GM19099 (cell line): ENCODE results near the gene CAT.

Source experiments
- POLR2A ChIP-seq: IDR thresholded peaks from 3 replicates; pipeline ENCODE4 v1.6.1; 2011; ENCODE audit warnings: low read depth; ENCODE audit not compliant: insufficient read length; ENCODE audit errors: extremely low read depth

The CAT gene

DNA sequence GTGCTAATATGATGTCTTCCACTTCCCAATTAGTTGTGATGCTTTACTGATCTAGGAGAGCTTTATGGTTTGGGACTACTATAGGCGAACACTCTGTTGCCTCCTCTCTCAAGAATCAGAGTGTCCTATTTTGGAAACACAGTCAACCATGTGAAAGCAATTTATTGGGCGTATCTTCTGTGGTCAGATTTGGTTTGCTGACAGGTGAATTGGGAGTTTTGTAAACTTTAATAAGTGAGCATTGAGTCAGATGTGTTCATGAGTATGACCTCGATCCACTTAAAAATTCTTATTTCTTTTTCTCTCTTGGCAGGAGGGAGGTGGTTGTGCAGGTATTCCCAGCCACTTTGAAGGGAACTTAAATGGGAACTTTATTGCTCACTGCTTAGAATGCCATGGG, 4.4 kb downstream of the CAT start:
- TF ChIP-seq POLR2A: no peak

DNA sequence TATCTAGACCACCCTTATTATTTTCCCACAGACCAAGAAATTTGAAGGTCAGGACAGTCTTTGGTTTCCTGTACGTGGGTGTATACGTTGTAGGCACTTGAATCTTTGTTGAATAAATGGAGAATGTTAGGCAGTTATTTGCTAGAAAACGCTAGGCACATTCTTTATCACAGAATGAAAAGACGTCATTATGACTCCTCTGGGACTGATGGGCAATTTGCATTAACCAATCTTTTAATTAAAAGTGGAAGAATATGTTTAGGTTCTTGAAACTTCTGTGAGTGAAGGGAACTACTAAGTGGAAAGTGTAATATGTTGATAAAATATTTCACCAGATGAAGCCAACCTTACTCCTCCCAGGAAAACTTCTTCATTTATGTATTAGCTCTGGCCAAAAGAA, 5.7 kb downstream of the CAT start:
- no peak for TF ChIP-seq POLR2A

DNA sequence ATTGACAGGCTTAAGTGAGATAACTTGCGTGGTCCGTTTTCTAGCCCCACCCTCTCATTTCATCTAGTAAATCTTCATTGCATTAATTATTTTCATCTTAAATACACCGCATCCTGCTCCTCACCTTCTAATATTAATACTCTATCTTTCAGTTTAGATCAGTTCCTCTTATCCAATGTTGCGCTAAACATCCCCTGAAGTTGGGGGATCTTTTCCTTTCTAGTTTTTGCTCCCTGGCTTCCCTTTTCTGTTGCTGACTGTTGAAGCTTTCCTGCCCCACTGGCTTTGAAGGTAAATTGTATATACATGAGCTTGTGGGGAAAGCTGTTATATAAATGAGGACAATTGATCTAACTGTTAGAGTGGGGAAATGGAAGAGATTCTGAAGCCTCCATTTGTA, 7.2 kb downstream of the CAT start:
- TF ChIP-seq POLR2A: no peak

DNA sequence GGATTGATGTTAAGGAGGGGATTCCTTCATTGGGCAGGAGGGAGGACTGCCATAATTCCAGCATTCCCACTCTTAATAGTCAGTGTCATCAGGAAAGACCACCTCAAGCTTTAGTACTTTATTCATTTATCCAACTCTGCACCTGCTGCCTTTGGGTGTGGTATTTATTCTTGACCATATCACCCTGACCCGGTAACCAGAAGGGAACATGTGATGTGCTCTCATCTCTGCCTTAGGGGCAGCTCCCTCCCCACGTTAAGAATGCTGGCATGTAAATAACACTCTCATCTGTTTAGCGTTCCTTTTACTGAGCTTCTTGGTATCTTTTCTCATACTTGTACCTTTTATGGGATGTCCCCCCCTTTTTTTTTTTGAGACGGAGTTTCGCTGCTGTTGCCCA, 7.7 kb downstream of the CAT start:
- no peak for TF ChIP-seq POLR2A

DNA sequence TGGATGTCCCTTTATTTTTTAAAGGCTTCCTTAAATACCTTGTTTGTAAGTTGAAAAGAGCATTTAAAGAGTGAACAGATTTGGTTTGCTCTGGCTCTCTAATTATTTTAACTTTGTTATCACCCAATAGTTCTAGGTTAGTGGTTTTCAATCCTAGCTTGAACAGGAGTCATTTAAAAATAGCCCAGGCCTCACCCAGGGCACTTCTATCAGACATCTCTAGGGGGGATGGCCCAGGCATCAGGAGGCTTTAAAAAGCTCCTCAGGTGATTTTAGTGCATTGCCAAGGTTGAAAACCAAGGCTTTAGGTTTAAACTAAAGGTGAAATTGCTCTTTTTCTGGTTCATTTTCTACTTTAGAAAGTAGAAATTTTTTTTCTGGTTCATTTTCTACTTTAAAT, 8.3 kb downstream of the CAT start:
- TF ChIP-seq POLR2A: no peak

DNA sequence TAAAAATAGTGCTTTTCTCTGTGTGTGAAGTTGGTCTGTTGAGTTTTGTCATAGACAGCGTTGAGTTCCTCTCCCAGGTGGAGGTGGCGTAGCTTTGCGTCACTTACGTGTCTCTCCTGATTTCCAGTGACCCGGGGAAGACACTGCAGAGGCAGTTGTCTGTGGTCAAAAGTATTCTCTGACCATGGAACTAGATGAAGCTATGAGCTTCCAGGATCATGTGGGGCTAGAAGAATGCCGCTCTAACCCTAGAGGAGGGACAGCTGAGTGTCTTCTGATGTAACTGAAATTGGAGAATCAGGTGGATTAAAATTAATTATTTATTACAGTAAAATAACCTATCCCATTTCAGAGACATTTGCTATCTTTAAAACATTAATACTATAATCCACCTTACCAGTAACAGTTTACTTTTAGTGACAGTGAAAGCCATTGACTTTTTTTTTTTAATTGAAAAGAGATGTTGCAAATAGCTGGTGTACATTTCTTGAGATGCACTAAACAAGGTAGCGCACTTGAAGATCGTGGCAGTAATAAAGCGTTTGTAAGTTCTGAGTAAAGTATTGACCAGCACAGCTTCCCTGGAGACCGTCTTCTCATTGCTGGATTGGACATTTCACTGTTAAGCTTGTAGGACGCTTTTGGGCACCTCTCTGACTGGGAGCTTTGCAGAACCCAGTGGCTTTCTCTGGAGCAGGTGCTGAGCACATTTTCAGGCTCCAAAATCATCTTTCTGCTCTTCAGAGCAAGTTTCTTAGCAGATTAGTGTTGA, 9.7 kb downstream of the CAT start:
- TF ChIP-seq POLR2A: no peak

DNA sequence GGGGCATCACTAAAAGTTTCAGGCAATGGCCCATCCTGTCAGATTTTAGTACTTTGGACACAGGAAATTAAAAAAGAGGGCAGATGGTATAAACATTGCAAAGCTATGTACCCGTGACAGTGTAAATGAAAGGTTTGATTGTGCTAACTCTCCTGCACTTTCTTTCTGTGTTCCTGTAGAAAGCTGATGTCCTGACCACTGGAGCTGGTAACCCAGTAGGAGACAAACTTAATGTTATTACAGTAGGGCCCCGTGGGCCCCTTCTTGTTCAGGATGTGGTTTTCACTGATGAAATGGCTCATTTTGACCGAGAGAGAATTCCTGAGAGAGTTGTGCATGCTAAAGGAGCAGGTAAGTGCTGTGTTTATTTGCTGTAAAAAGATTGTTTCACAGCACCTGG, 10.3 kb downstream of the CAT start:
- no peak for TF ChIP-seq POLR2A

DNA sequence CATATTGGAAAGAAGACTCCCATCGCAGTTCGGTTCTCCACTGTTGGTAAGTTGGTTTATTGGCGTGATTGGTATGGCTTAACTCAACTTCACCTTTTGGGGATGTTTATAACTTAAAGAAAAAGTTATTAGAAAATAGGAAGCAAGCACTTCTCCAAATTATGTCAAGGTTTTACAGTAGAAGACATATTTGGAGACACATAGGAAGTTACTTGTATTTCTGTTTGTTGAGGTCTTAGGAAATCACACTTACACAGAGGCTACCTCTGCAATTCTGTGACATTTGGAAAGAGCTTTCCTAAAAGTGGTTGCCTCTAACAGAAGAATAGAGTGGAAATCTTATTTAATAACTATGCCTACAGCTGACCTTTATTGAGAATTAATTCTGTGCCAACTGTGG, 12.3 kb downstream of the CAT start:
- no peak for TF ChIP-seq POLR2A

DNA sequence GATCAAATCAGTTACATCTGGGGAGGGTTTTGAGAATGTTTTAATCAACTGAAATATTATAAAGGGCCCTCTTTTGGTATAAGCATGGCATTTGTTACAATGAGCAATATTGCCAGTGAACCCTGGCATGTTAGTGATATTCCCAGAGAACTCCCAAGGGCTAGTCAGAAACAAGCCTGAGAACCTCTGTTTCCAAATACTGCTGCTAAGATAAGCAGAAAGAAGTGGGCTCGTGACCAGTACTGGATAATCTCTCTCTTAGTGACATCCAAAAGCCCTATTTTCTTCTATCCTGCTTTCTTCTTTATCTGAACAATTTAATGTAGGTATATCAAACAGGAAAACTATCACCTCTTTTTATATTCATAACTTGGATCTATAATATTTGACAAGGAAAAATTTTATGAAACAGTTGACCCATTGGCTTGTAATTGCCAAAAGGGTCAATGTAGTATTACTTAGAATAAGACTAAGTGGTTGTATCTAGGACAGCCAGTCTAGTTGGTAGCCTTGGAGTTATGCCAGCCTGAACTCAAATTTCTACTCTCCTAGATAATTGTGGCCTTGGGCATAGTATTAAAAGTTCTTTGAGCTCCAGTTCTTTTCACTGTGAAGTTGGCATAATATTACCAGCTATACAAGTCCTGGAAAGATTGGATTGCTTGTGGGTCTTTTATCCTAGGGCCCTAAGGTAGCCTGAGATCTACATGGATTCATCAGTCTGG, 15.7 kb downstream of the CAT start:
- TF ChIP-seq POLR2A: no peak

DNA sequence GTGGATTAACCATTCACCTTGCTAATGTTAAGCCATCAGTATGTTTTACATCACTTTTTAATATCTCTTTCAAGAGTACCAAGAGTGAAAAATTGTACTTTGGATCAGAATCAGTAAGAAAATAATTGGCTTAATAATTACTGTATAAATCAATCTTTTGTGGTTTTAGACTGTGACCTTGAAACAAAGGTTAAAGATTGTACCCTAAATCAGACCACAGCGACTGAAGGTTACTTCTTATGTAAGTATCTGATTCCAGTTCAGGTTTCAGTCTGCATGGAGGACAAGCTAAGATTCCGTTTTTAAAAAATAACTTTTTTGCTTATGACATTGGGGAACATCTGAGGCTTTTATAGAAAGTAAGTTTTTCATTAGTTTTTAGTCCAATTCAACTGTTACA, 18.9 kb downstream of the CAT start:
- no peak for TF ChIP-seq POLR2A

DNA sequence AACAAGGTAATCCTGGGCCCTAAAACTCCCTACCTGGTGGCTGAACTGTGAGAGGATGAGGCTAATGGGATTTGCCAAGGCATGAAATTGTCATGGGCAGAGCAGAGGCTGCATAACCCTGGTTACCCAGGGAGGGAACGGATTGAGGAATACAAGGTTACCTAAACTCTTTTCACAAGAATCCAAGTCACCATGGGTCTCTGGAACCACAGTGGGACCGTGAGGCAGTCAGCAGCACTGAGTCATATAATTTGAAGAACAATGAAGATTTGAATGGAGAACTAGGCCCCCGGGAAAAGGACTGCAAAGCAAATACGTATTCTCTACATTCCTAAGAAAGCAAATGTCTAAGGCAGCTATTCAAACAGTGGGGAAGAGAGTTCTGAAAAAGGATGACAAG, 19.8 kb downstream of the CAT start:
- TF ChIP-seq POLR2A: no peak

DNA sequence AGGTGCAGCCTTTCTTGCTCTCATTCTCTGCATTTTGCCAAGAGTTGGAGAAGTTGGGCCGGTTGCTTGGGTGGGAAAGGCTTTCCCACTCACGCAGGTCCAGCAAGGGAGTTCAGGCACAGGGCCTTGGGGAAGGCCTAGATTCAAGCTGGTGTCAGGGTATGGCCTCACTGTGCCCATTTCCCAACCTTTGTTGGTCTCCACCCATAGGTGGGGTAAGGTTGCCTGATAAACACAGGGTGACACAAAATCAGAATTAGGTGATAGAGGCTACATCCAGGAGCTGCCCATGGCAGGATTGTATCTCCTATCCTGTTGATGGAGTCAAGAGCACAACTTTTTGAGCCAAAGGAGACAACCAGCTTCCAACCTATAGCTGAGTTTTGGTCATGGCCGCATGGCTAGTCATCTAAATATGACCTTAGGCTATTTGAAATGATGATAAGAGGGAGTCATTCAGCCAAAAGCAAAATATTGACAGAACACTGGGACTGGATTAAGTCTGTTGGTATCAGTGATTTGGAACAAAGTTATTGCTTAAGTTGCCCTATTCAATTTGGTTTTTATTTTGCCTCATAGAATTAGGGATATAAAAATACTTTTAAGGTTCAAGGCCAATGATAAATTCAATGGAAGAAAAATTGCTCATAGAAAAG, 20.9 kb downstream of the CAT start:
- TF ChIP-seq POLR2A: no peak

DNA sequence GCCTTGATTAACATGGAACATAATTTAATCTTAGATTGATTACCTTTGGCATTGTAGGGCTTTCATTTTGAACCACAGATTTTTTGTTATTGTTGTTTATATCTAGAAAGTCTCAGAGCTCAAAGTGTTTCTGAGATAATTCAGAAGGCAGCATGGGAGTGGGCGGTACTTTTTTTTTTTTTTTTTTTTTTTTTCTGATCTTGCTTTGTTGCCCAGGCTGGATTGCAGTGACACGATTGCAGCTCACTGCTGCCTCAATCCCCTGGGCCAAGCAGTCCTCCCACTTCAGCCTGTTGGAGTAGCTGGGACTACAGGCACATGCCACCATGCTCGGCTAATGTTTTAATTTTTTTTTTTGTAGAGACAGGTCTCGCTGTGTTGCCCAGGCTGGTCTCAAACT, 21.5 kb downstream of the CAT start:
- no peak for TF ChIP-seq POLR2A

DNA sequence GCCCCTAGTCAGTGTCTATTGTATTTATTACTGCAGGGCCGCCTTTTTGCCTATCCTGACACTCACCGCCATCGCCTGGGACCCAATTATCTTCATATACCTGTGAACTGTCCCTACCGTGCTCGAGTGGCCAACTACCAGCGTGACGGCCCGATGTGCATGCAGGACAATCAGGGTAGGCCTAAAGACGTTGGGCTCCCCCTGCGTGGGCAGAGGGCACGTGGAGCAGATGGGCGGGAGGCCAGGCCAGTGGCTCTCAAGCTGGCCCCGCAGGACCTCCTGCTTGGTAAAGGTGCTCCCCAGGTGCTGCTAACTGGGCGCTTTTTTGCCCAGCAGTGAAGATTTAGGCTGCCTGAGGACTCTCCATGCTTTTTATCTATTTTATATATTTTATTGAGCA, 22.5 kb downstream of the CAT start:
- TF ChIP-seq POLR2A: no peak

DNA sequence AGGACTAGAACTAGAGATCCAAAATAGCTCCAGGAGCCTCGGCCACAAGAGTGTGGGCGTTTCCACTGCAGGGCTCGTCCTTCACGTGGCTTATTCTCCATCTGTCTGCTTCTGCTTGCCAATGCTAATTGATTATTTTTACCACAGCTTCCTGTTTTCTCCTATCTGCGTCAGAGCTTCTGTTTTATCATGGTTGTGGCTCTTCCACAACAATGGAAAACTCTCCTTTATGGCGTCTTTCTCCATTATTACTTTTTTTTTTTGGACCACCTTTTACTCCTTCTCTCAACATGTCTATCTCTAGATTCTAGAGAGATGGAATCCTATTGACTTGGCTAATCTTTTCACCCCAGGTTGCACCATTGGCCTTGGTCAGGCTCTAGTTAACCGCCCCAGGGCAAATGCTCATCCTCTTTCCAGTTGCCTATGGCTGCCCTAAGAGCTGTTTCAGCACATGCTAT, 25.9 kb downstream of the CAT start:
- no peak for TF ChIP-seq POLR2A
